Mesendoderm (in vitro differentiated cells): Measurements from ENCODE around the gene GPR42.
A peak's percentile ranks its signal among the peaks of the same experiment; 100 is the strongest.
"Not testable (repeated sequence)": the region's sequence is repeated elsewhere in the genome, so short reads cannot be mapped to it uniquely, and the experiment has no call there.

Source experiments
- DNase-seq: peaks from one replicate; pipeline ENCODE4 v3.0.0; 2013
- H2AK5ac ChIP-seq: 2 replicates; pipeline ENCODE4 v1.6.1; 2013; ENCODE audit warnings: low read length, inconsistent platforms
- H2BK120ac ChIP-seq: 2 replicates; pipeline ENCODE4 v1.6.1; 2013; ENCODE audit warnings: low read depth, mild to moderate bottlenecking, low read length, moderate library complexity, mixed read lengths
- H2BK15ac ChIP-seq: replicated peaks from 2 replicates; pipeline ENCODE4 v1.6.1; 2013; ENCODE audit warnings: low read depth, mild to moderate bottlenecking, moderate library complexity
- H2BK5ac ChIP-seq: 2 replicates; pipeline ENCODE4 v1.6.1; 2013; ENCODE audit warnings: low read length, inconsistent platforms
- H3K18ac ChIP-seq: 2 replicates; pipeline ENCODE4 v1.6.1; 2013; ENCODE audit warnings: mild to moderate bottlenecking, low read length, mixed read lengths
- H3K23ac ChIP-seq: one replicate; pipeline ENCODE4 v1.6.1; 2013; ENCODE audit warnings: low read length
- H3K27ac ChIP-seq: 2 replicates; pipeline ENCODE4 v1.5.1; 2013; ENCODE audit warnings: low read depth, mild to moderate bottlenecking, inconsistent platforms, low read length, moderate library complexity
- H3K27me3 ChIP-seq: 2 replicates; pipeline ENCODE4 v1.6.1; 2013; ENCODE audit warnings: low read length, control low read depth, mild to moderate bottlenecking, inconsistent platforms; ENCODE audit not compliant: insufficient read depth, poor library complexity
- H3K36me3 ChIP-seq: 2 replicates; pipeline ENCODE4 v1.6.1; 2013; ENCODE audit warnings: low read length, inconsistent platforms; ENCODE audit not compliant: control insufficient read depth, insufficient read depth
- H3K4ac ChIP-seq: one replicate; pipeline ENCODE4 v1.6.1; 2013; ENCODE audit warnings: low read depth, mild to moderate bottlenecking, low read length, moderate library complexity
- H3K4me1 ChIP-seq: 2 replicates; pipeline ENCODE4 v1.6.1; 2013; ENCODE audit warnings: low read depth, low read length, inconsistent platforms; ENCODE audit not compliant: control insufficient read depth
- H3K4me2 ChIP-seq: 2 replicates; pipeline ENCODE4 v1.6.1; 2013; ENCODE audit warnings: low read length
- H3K4me3 ChIP-seq: 2 replicates; pipeline ENCODE4 v1.5.1; 2013; ENCODE audit warnings: mild to moderate bottlenecking, low read length
- H3K56ac ChIP-seq: one replicate; pipeline ENCODE4 v1.6.1; 2013; ENCODE audit warnings: low read length
- H3K79me1 ChIP-seq: 2 replicates; pipeline ENCODE4 v1.6.1; 2013; ENCODE audit warnings: low read length, inconsistent platforms
- H3K79me2 ChIP-seq: 2 replicates; pipeline ENCODE4 v1.6.1; 2013; ENCODE audit warnings: mild to moderate bottlenecking, low read length; ENCODE audit not compliant: control insufficient read depth, insufficient read depth
- H3K9ac ChIP-seq: 2 replicates; pipeline ENCODE4 v1.6.1; 2013; ENCODE audit warnings: low read length, inconsistent platforms
- H4K5ac ChIP-seq: one replicate; pipeline ENCODE4 v1.6.1; 2013; ENCODE audit warnings: low read length
- H4K8ac ChIP-seq: one replicate; pipeline ENCODE4 v1.6.1; 2013; ENCODE audit warnings: low read depth, mild to moderate bottlenecking, control low read depth, low read length, moderate library complexity
- WGBS: extraction: QIAGEN DNeasy Blood & Tissue Kit; methylation state at CpG from one replicate; pipeline ENCODE4 v1.1.7; 2013; ENCODE audit warnings: low lambda C conversion rate, missing lambda C conversion rate; ENCODE audit not compliant: insufficient coverage; ENCODE audit errors: extremely low coverage; 5-methylcytosine and 5-hydroxymethylcytosine counted together

The GPR42 gene

DNA sequence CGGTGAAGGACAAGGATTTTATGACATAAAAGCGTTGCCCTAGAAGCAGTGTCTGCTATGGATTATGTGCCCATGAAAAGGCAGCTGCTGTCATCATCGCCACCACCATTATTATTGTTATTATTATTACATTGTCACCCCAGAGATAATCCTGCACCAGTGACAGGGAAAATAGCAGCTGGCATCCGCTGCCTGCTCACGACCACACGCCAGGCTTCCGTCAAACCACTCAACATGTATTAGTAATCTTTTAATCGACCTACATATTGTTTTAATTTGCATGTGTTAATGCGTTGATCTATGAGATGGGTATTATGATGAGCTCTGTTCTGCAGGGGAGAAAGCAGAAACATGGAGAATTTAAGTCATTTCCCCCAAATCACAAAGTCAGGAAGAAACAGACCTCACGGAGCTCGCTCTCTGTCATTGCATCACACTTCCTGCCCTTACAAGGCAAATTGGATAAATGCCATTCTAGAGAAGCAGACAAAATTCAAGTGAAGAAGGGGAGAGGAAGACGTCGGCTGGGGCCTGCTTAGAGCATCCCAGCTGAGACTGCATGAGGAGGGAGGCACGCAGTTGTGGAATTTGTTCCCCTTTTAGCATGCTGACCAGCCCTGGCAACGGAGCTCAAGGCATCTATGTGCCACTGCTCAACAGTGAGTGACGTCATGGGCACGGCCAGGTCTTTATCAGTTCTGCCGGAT is 12.8 kb upstream of the GPR42 start, which contains the start of gene FFAR3:
FFAR3 (plus strand) TSS at position 594 of the 707 bp plus-strand sequence. CDS start 431 bp downstream, outside the sequence.
- DNase-seq = peak; percentile 39
- Histone ChIP-seq H4K5ac (no peak within 1 kb of the TSS), H2BK5ac (no peak within 1 kb of the TSS), H3K4ac (no peak within 1 kb of the TSS), H3K23ac (no peak within 1 kb of the TSS), H3K56ac (no peak within 1 kb of the TSS), H3K79me1 (no peaks in the 10 kb centered on the region), H3K4me2 (no peak within 1 kb of the TSS), H3K4me1 (no peaks in the 10 kb centered on the region), H2BK15ac (no peak within 1 kb of the TSS), H3K36me3 (no peaks in the 10 kb centered on the region), H3K9ac (no peak within 1 kb of the TSS), H2BK120ac (no peak within 1 kb of the TSS), H3K27me3 (no peaks in the 10 kb centered on the region), H4K8ac (no peak within 1 kb of the TSS), H3K79me2 (no peaks in the 10 kb centered on the region), H2AK5ac (no peak within 1 kb of the TSS), H3K4me3 (no peak within 1 kb of the TSS), H3K27ac (no peak within 1 kb of the TSS), H3K18ac (no peak within 1 kb of the TSS)
- WGBS = no CpG with 5 or more reads among the region's 18 CpGs

DNA sequence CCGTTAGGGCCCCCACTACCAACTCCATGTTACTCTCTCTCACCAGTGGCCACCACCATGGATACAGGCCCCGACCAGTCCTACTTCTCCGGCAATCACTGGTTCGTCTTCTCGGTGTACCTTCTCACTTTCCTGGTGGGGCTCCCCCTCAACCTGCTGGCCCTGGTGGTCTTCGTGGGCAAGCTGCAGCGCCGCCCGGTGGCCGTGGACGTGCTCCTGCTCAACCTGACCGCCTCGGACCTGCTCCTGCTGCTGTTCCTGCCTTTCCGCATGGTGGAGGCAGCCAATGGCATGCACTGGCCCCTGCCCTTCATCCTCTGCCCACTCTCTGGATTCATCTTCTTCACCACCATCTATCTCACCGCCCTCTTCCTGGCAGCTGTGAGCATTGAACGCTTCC is 12.0 kb upstream of the GPR42 start:
- H3K4me2 ChIP-seq, H3K79me2 ChIP-seq, H3K4ac ChIP-seq, H4K5ac ChIP-seq, H3K4me3 ChIP-seq, H4K8ac ChIP-seq, H3K9ac ChIP-seq, H3K36me3 ChIP-seq, H2BK5ac ChIP-seq, H3K27ac ChIP-seq, H3K4me1 ChIP-seq, H3K18ac ChIP-seq, H2BK120ac ChIP-seq, H2BK15ac ChIP-seq, H3K23ac ChIP-seq, H3K56ac ChIP-seq, H3K79me1 ChIP-seq, DNase-seq, H3K27me3 ChIP-seq, H2AK5ac ChIP-seq: not testable (repeated sequence)
- WGBS = no CpG with 5 or more reads among the region's 16 CpGs

DNA sequence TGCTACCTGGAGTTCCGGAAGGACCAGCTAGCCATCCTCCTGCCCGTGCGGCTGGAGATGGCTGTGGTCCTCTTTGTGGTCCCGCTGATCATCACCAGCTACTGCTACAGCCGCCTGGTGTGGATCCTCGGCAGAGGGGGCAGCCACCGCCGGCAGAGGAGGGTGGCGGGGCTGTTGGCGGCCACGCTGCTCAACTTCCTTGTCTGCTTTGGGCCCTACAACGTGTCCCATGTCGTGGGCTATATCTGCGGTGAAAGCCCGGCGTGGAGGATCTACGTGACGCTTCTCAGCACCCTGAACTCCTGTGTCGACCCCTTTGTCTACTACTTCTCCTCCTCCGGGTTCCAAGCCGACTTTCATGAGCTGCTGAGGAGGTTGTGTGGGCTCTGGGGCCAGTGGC is 11.5 kb upstream of the GPR42 start:
- H3K9ac ChIP-seq, H3K27me3 ChIP-seq, H3K4me2 ChIP-seq, H3K4me3 ChIP-seq, H3K79me1 ChIP-seq, H3K36me3 ChIP-seq, H4K8ac ChIP-seq, H2AK5ac ChIP-seq, H3K27ac ChIP-seq, H3K4ac ChIP-seq, H3K4me1 ChIP-seq, H3K23ac ChIP-seq, H2BK120ac ChIP-seq, H4K5ac ChIP-seq, H3K18ac ChIP-seq, H2BK5ac ChIP-seq, H3K56ac ChIP-seq, H3K79me2 ChIP-seq, H2BK15ac ChIP-seq, DNase-seq: not testable (repeated sequence)
- whole genome bisulfite sequencing = no CpG with 5 or more reads among the region's 21 CpGs

DNA sequence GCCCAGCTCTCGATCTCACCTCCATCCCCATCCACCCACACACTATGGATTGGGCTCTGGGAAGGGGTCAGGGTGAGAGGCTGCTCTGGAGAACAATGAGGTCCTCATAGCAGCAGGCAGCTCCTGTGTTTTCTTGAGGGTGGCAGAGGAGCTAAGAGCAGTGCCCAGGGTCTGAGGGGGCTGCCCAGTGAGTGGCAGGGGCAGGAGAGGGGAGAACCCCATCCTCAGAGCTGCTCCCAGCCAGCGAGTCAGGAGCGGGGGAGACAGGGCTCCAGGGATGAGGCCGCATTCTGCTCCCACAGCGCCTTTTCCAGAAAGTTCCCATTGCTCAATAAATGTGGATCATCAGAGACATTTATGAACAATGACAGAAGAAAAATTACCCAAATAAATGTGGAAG is 10.8 kb upstream of the GPR42 start:
- not testable (repeated sequence) for DNase-seq, H3K23ac ChIP-seq, H3K4ac ChIP-seq, H3K4me2 ChIP-seq, H3K79me1 ChIP-seq, H2AK5ac ChIP-seq, H4K5ac ChIP-seq, H3K36me3 ChIP-seq, H3K79me2 ChIP-seq, H3K27ac ChIP-seq, H3K4me3 ChIP-seq, H3K18ac ChIP-seq, H3K56ac ChIP-seq, H2BK120ac ChIP-seq, H3K4me1 ChIP-seq, H2BK5ac ChIP-seq, H3K27me3 ChIP-seq, H3K9ac ChIP-seq, H4K8ac ChIP-seq, H2BK15ac ChIP-seq
- no CpG with 5 or more reads among the region's 5 CpGs for WGBS

DNA sequence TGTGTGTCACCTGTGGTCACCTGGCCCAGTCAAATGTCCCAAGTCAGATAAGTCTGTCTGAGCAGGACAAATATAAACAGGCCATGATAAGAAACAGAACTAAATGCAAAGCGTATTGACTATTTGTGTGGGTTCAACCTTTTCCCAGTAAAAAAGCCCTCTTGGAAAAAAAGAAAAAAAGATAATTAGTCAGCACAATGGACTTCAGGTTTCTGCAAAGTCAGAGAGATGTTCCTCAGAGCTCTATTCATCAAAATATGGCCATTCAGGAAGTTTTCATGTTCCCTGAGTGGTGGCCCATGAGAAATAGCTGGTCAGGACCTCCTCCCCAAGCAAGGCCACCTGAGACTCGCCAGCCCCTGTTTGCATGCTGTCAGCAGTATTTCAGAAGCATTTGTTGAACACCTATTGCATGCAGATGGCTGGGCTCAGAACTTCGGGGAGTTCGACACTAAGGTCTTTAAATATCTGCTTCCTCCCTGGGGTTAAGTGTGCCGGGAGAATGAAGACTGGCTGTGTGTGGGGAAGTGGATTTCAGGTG is 9.9 kb upstream of the GPR42 start:
- no peak overlapping the region for H2BK5ac ChIP-seq
- no CpG with 5 or more reads among the region's 5 CpGs for WGBS
- no peak overlapping the region for H3K23ac ChIP-seq
- H2BK15ac ChIP-seq = no peak overlapping the region
- no peak overlapping the region for H3K4me3 ChIP-seq
- H3K79me2 ChIP-seq = no peaks in the 10 kb centered on the region
- H4K8ac ChIP-seq = no peak overlapping the region
- H3K4me2 ChIP-seq = no peak overlapping the region
- H2AK5ac ChIP-seq = no peak overlapping the region
- DNase-seq = no peak
- H2BK120ac ChIP-seq = no peak overlapping the region
- no peaks in the 10 kb centered on the region for H3K36me3 ChIP-seq
- no peaks in the 10 kb centered on the region for H3K4me1 ChIP-seq
- H3K9ac ChIP-seq = no peak overlapping the region
- no peaks in the 10 kb centered on the region for H3K27me3 ChIP-seq
- no peaks in the 10 kb centered on the region for H3K79me1 ChIP-seq
- no peak overlapping the region for H3K27ac ChIP-seq
- no peak overlapping the region for H3K56ac ChIP-seq
- H3K18ac ChIP-seq = no peak overlapping the region
- no peak overlapping the region for H4K5ac ChIP-seq
- H3K4ac ChIP-seq = no peak overlapping the region
